GM12892 (cell line): ENCODE measurements around the gene HOOK2.

Experiments
- POLR2AphosphoS5 ChIP-seq: IDR thresholded peaks from 2 replicates; pipeline ENCODE4 v1.6.1; 2011; ENCODE audit warnings: low read depth, low read length, control low read depth
- TAF1 ChIP-seq: IDR thresholded peaks from 2 replicates; pipeline ENCODE4 v1.6.1; 2011; ENCODE audit warnings: low read depth, mild to moderate bottlenecking, control low read depth, low read length, borderline replicate concordance

DNA sequence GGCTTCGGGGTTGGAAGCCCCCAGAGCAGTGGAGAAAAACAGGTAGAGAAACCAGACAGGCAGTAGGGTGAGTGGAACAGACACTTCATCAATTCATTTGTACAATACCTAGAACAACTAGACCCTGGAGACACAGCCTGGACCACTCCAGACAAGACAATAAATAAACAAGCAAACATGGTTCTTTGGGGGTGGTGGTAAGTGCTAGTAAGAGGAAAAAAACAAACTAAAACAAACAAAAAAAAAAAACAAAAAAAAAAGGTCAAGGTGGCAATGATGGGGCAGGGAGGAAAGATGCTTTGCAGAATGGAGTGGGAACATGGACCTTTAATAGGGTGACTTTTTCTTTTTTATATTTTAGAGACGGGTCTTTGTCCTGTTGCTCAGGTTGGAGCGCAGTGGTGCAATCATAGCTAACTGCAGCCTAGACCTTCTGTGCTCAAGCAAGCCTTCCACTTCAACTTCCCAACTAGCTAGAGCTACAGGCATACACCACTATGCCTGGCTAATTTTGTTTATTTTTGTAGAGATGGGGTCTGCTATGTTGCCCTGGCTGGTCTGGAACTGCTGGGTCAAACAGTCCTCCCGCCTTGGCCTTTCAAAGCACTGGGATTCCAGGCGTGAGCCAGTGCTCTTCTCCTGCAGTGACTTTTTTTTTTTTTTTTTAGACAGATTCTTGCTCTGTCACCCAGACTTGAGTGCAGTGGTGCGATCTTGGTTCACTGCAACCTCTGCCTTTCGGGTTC is 19.0 kb upstream of the HOOK2 start:
- TF ChIP-seq POLR2AphosphoS5 (no peak), TAF1 (no peak)
